Vagina (tissue), 2 donors: ENCODE data around the gene CYP2C19. TPM values are rescaled to one million over a fixed set of nuclear protein-coding genes. Genes with fewer than 3 reads are reported as not detected.

Experiments
- DNase-seq, 2 donors: peaks; one replicate each; pipeline ENCODE4 v3.0.0-alpha.2; 2017; ENCODE audit errors: extremely low spot score in 2 of 2
- H3K27ac ChIP-seq: fragments of 200-600 bp; sonication (generic); one replicate; pipeline ENCODE4 v1.5.1; 2019
- H3K27me3 ChIP-seq: fragments of 200-600 bp; sonication (generic); one replicate; pipeline ENCODE4 v1.5.1; 2019
- H3K36me3 ChIP-seq, 2 donors: fragments of 200-600 bp; sonication (generic); one replicate each; pipeline ENCODE4 v1.5.1; 2017 to 2019
- H3K4me1 ChIP-seq: fragments of 200-600 bp; sonication (generic); one replicate; pipeline ENCODE4 v1.5.1; 2019
- H3K4me3 ChIP-seq, 2 donors: fragments of 200-600 bp; sonication (generic); 1 replicate in 1 of 2; 2 replicates in 1 of 2; pipeline ENCODE4 v1.5.1; 2016 to 2019
- H3K9me3 ChIP-seq: fragments of 200-600 bp; sonication (generic); one replicate; pipeline ENCODE4 v1.5.1; 2019
- CTCF ChIP-seq, 3 experiments: fragments of 450-650 bp in 2 of 3; fragments of 200-600 bp in 1 of 3; sonication (generic) in 1 of 3; IDR thresholded peaks; one replicate each; pipeline ENCODE4 v1.5.1; 2017 to 2019; ENCODE audit warnings: antibody characterized with exemption in 3 of 3, mild to moderate bottlenecking in 2 of 3, moderate library complexity in 2 of 3
- POLR2A ChIP-seq, 2 donors: fragments of 450-650 bp; IDR thresholded peaks; one replicate each; pipeline ENCODE4 v1.6.1; 2017; ENCODE audit warnings: antibody characterized with exemption in 2 of 2, mild to moderate bottlenecking in 2 of 2, moderate library complexity in 2 of 2
- POLR2AphosphoS5 ChIP-seq, 2 donors: sonication (generic); formaldehyde crosslinking; IDR thresholded peaks; one replicate each; pipeline ENCODE4 v1.9.0; 2017; ENCODE audit warnings: antibody characterized with exemption in 2 of 2, mild to moderate bottlenecking in 2 of 2, low read depth in 1 of 2; ENCODE audit not compliant: insufficient read depth in 1 of 2
- intact Hi-C: fragments of 100-400 bp; cut with DNase I; formaldehyde crosslinking; loops from one replicate; pipeline ENCODE4 v1.15.1; 2023
- total RNA-seq: library from RNA; depleted of rRNA; stranded (reverse); fragments of >200 nt; gene quantifications from one replicate; pipeline ENCODE4 v1.2.3, GENCODE V29; 2016

Gene CYP2C19
- total RNA-seq, 1 donor from 2014 or later = 6.1 TPM

- Histone ChIP-seq H3K27me3 (no peaks in the 10 kb centered on the region), H3K4me3 (no peak overlapping the region), H3K27ac (no peak overlapping the region), H3K4me1 (no peaks in the 10 kb centered on the region), H3K36me3 (no peaks in the 10 kb centered on the region), H3K9me3 (no peaks in the 10 kb centered on the region)
- no peak for TF ChIP-seq POLR2A (IDR thresholded peaks at IDR 0.05)
- TF ChIP-seq CTCF (IDR thresholded peaks at IDR 0.05) = no peak
- no peak for TF ChIP-seq POLR2AphosphoS5 (IDR thresholded peaks at IDR 0.05; ENCODE audit: insufficient read depth in 1 of 2, low read depth in 1 of 2)
- DNase-seq = no peak
- intact Hi-C loops = no loop called here
Measured at GRCh38 chr10:94902080-94902479, 139.6 kb downstream of the CYP2C19 start.

- TF ChIP-seq CTCF (IDR thresholded peaks at IDR 0.05) (no peak), POLR2AphosphoS5 (IDR thresholded peaks at IDR 0.05; ENCODE audit: insufficient read depth in 1 of 2, low read depth in 1 of 2) (no peak), POLR2A (IDR thresholded peaks at IDR 0.05) (no peak)
- no peaks in the 10 kb centered on the region for H3K36me3 ChIP-seq
- no peak overlapping the region for H3K27ac ChIP-seq
- no peak for DNase-seq
- intact Hi-C loops = no loop called here
- no peaks in the 10 kb centered on the region for H3K9me3 ChIP-seq
- H3K27me3 ChIP-seq = no peaks in the 10 kb centered on the region
- H3K4me1 ChIP-seq = no peaks in the 10 kb centered on the region
- no peak overlapping the region for H3K4me3 ChIP-seq
Measured at GRCh38 chr10:94902570-94902969, 140.1 kb downstream of the CYP2C19 start.

Other genes with a start within 250 kb of the CYP2C19 start
- gene HELLS, start 216.9 kb upstream of the CYP2C19 start, total RNA-seq = 8.3 TPM
- gene CYP2C18, start 79.0 kb upstream of the CYP2C19 start, total RNA-seq = 11.5 TPM
- 3.4 TPM for gene CYP2C9, start 176.0 kb downstream of the CYP2C19 start, total RNA-seq